ENCODE data around the gene ADCYAP1R1. TPM values are rescaled to one million over a fixed set of nuclear protein-coding genes. Genes with fewer than 3 reads are reported as not detected.

Gene ADCYAP1R1
- total RNA-seq, 2 experiments from 2014 or later: not detected

DNA sequence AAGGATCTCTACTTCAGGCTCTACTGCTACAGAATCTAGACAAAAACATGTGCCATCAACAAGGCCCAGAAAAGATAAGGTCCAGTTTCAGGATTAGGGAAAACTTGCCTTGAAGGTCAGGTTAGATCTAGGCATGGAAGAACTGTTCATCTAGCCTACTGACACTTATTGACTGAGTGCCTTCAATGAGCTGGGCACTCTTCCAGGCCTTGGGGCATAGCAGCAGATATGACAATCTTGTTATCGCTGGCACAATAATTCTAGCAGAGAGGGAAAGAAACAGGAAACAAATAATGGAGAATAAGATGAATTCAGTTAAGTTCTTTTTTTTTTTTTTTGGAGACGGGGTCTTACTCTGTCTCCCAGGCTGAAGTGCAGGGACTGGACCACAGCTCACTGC is 71.6 kb downstream of the ADCYAP1R1 start:
- ChIA-PET CTCF (ENCODE audit: unreplicated experiment) (interaction anchor here (3.6 kb wide), 1 partner anchor 140 kb away, joined by 31 read pairs; no protein-coding TSS in a partner anchor), POLR2A (interaction anchor here (0.7 to 0.9 kb wide), 2 partner anchors 10 to 472 kb away, joined by 3 read pairs; no protein-coding TSS in a partner anchor)
- BruUV-seq (replicated peaks): no TSS peak

GRCh38 chr7:31125171-31125570 is 73.1 kb downstream of the ADCYAP1R1 start:
- H3K27ac ChIP-seq (ENCODE audit: low read depth, low read length, poor library complexity, severe bottlenecking): no peak overlapping the region
- no peak for TF ChIP-seq EZH2phosphoT487 (IDR thresholded peaks at IDR 0.05; ENCODE audit: borderline replicate concordance, low read depth, low read length)
- TF ChIP-seq, protein P1, sequence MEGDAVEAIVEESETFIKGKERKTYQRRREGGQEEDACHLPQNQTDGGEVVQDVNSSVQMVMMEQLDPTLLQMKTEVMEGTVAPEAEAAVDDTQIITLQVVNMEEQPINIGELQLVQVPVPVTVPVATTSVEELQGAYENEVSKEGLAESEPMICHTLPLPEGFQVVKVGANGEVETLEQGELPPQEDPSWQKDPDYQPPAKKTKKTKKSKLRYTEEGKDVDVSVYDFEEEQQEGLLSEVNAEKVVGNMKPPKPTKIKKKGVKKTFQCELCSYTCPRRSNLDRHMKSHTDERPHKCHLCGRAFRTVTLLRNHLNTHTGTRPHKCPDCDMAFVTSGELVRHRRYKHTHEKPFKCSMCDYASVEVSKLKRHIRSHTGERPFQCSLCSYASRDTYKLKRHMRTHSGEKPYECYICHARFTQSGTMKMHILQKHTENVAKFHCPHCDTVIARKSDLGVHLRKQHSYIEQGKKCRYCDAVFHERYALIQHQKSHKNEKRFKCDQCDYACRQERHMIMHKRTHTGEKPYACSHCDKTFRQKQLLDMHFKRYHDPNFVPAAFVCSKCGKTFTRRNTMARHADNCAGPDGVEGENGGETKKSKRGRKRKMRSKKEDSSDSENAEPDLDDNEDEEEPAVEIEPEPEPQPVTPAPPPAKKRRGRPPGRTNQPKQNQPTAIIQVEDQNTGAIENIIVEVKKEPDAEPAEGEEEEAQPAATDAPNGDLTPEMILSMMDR (conservative IDR thresholded peaks at IDR 0.05; ENCODE audit: low read length): no peak
- no peak overlapping the region for H3K4me3 ChIP-seq (ENCODE audit: low read depth, low read length, poor library complexity, severe bottlenecking)
- H3K9me2 ChIP-seq (ENCODE audit: insufficient read depth, low read length): no peaks in the 10 kb centered on the region
- H3K9me3 ChIP-seq (ENCODE audit: low read length): no peaks in the 10 kb centered on the region
- no peak for DNase-seq (ENCODE audit: low spot score)
- no peak overlapping the region for H2AFZ ChIP-seq (ENCODE audit: low read length)
- H3K4me1 ChIP-seq (ENCODE audit: insufficient read depth, low read length, poor library complexity, severe bottlenecking): no peaks in the 10 kb centered on the region
- H4K20me1 ChIP-seq (ENCODE audit: insufficient read depth, low read length): no peaks in the 10 kb centered on the region
- BruUV-seq (replicated peaks): no TSS peak
- intact Hi-C loops (cut with micrococcal nuclease; ENCODE audit: unreplicated experiment): no loop called here
- ChIA-PET POLR2A (no interaction called here), CTCF (ENCODE audit: unreplicated experiment) (interaction anchor here (0.6 kb wide), 1 partner anchor 8 kb away, joined by 3 read pairs; no protein-coding TSS in a partner anchor)
- no peaks in the 10 kb centered on the region for H3K79me2 ChIP-seq (ENCODE audit: insufficient read depth, low read depth, low read length)
- no peak overlapping the region for H3K4me2 ChIP-seq (ENCODE audit: low read length)
- H3K36me3 ChIP-seq (ENCODE audit: insufficient read depth, low read length): no peaks in the 10 kb centered on the region

More for the DNA sequence above, 71.6 kb downstream of the ADCYAP1R1 start:
- Histone ChIP-seq H2AFZ (ENCODE audit: low read length) (no peak overlapping the region), H3K9me3 (ENCODE audit: low read length) (no peaks in the 10 kb centered on the region), H4K20me1 (ENCODE audit: insufficient read depth, low read length) (no peaks in the 10 kb centered on the region), H3K36me3 (ENCODE audit: insufficient read depth, low read length) (no peaks in the 10 kb centered on the region), H3K4me2 (ENCODE audit: low read length) (no peak overlapping the region), H3K79me2 (ENCODE audit: insufficient read depth, low read depth, low read length) (no peaks in the 10 kb centered on the region), H3K4me1 (ENCODE audit: insufficient read depth, low read length, poor library complexity, severe bottlenecking) (no peaks in the 10 kb centered on the region), H3K9me2 (ENCODE audit: insufficient read depth, low read length) (no peaks in the 10 kb centered on the region), H3K4me3 (ENCODE audit: low read depth, low read length, poor library complexity, severe bottlenecking) (no peak overlapping the region), H3K27ac (ENCODE audit: low read depth, low read length, poor library complexity, severe bottlenecking) (no peak overlapping the region)
- TF ChIP-seq, protein P1 (conservative IDR thresholded peaks at IDR 0.05; ENCODE audit: low read length): no peak
- no peak for TF ChIP-seq EZH2phosphoT487 (IDR thresholded peaks at IDR 0.05; ENCODE audit: borderline replicate concordance, low read depth, low read length)
- intact Hi-C loops (cut with micrococcal nuclease; ENCODE audit: unreplicated experiment): loop anchor here (5.0 kb wide), 1 partner anchor 186 kb away; no protein-coding TSS in a partner anchor
- DNase-seq (ENCODE audit: low spot score): no peak

DNA sequence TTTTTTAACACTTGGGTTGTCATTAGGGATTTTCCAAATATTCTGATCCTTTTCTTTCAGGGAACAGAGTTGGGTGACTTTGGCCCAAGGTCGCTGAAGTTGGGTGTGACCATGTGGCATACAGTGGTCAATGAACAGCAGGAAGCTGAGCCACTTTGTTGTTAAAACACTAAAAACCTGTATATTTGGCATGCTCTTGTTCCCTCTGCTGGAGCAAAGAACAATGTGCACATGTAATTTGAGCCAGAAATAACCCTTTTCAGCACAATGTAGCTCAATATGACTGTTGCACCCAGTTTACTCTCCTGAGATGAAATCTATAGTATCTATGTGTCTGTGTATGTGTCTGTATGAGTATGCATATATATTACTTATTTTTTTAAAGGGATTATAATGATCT is 74.9 kb downstream of the ADCYAP1R1 start:
- Histone ChIP-seq H3K4me1 (ENCODE audit: insufficient read depth, low read length, poor library complexity, severe bottlenecking) (no peaks in the 10 kb centered on the region), H3K27ac (ENCODE audit: low read depth, low read length, poor library complexity, severe bottlenecking) (no peak overlapping the region), H3K4me3 (ENCODE audit: low read depth, low read length, poor library complexity, severe bottlenecking) (no peak overlapping the region), H3K9me3 (ENCODE audit: low read length) (no peaks in the 10 kb centered on the region), H3K4me2 (ENCODE audit: low read length) (no peak overlapping the region), H2AFZ (ENCODE audit: low read length) (no peak overlapping the region), H4K20me1 (ENCODE audit: insufficient read depth, low read length) (no peaks in the 10 kb centered on the region), H3K9me2 (ENCODE audit: insufficient read depth, low read length) (no peaks in the 10 kb centered on the region), H3K36me3 (ENCODE audit: insufficient read depth, low read length) (no peaks in the 10 kb centered on the region), H3K79me2 (ENCODE audit: insufficient read depth, low read depth, low read length) (no peaks in the 10 kb centered on the region)
- no peak for DNase-seq (ENCODE audit: low spot score)
- TF ChIP-seq, protein P1 (conservative IDR thresholded peaks at IDR 0.05; ENCODE audit: low read length): 0 out of 2 replicates have a peak, but pooled peaks have one; percentile 22
- no peak for TF ChIP-seq EZH2phosphoT487 (IDR thresholded peaks at IDR 0.05; ENCODE audit: borderline replicate concordance, low read depth, low read length)
- intact Hi-C loops (cut with micrococcal nuclease; ENCODE audit: unreplicated experiment): no loop called here
- ChIA-PET POLR2A (no interaction called here), CTCF (ENCODE audit: unreplicated experiment) (no interaction called here)
- BruUV-seq (replicated peaks): no TSS peak

Data from OCI-LY7 (cell line).